BLaER1 treated with 17β-estradiol and CSF1 and Interleukin-3, amounts not matched to agents 10 nM and 100 nM (cell line): Measurements from ENCODE around the gene FBL.

Source experiments
- H3K27ac ChIP-seq, 11 experiments: shearing (Covaris generic); formaldehyde crosslinking; 2 replicates each; pipeline ENCODE4 v1.8.1; 2022
- H3K27me3 ChIP-seq, 11 experiments: shearing (Covaris generic); formaldehyde crosslinking; 2 replicates each; pipeline ENCODE4 v1.8.1; 2022
- H3K36me3 ChIP-seq, 11 experiments: shearing (Covaris generic); formaldehyde crosslinking; 2 replicates each; pipeline ENCODE4 v1.8.1; 2022
- H3K4me1 ChIP-seq, 10 experiments: shearing (Covaris generic); formaldehyde crosslinking; 2 replicates each; pipeline ENCODE4 v1.8.1; 2022
- H3K4me2 ChIP-seq, 11 experiments: shearing (Covaris generic); formaldehyde crosslinking; 2 replicates each; pipeline ENCODE4 v1.8.1; 2022
- H3K4me3 ChIP-seq, 10 experiments: shearing (Covaris generic); formaldehyde crosslinking; 2 replicates each; pipeline ENCODE4 v1.8.1; 2022
- H3K9ac ChIP-seq, 11 experiments: shearing (Covaris generic); formaldehyde crosslinking; 2 replicates each; pipeline ENCODE4 v1.8.1; 2022
- H3K9me3 ChIP-seq, 11 experiments: shearing (Covaris generic); formaldehyde crosslinking; replicated peaks in 1 of 11; 2 replicates each; pipeline ENCODE4 v1.8.1; 2022
- H4K20me1 ChIP-seq, 11 experiments: shearing (Covaris generic); formaldehyde crosslinking; 2 replicates each; pipeline ENCODE4 v1.8.1; 2022
- Cebpa-rat ChIP-seq, 11 experiments: shearing (Covaris generic); IDR thresholded peaks; 2 replicates each; pipeline ENCODE4 v1.8.1; 2022

The FBL gene

GRCh38 chr19:39834287-39834841 lies 11.8 kb downstream of the FBL start:
- Histone ChIP-seq H3K9ac (peak overlapping the region in 7 of 11 experiments; percentile 73 to 84 (median 77); a peak in 7 of 22 replicates), H4K20me1 (peaks cover 0 to 99% (median 88%) of the 10 kb centered on the region in 11 experiments; a peak in 18 of 22 replicates), H3K4me3 (peak overlapping the region in 9 of 10 experiments; percentile 61 to 78 (median 66); a peak in 11 of 20 replicates), H3K9me3 (no peaks in the 10 kb centered on the region), H3K27me3 (peaks cover 0 to 7% (median 0%) of the 10 kb centered on the region in 11 experiments; a peak in 3 of 22 replicates), H3K4me2 (peak overlapping the region; percentile 83 to 96 (median 91)), H3K4me1 (peaks cover 14 to 40% (median 36%) of the 10 kb centered on the region in 10 experiments), H3K27ac (peak overlapping the region in 2 of 11 experiments; percentile 85 to 91; a peak in 4 of 22 replicates), H3K36me3 (peaks cover 77 to 82% (median 80%) of the 10 kb centered on the region in 11 experiments)
- TF ChIP-seq Cebpa-rat (IDR thresholded peaks at IDR 0.05): no peak

- Histone ChIP-seq H3K27me3 (peaks cover 0 to 7% (median 0%) of the 10 kb centered on the region in 11 experiments; a peak in 3 of 22 replicates), H3K9ac (peak within 1 kb of the TSS; percentile 70 to 84 (median 78)), H3K36me3 (peaks cover 72 to 81% (median 77%) of the 10 kb centered on the region in 11 experiments), H3K4me2 (peak within 1 kb of the TSS; percentile 83 to 96 (median 91)), H3K9me3 (no peaks in the 10 kb centered on the region), H3K4me1 (peaks cover 21 to 47% (median 41%) of the 10 kb centered on the region in 10 experiments), H3K27ac (peak within 1 kb of the TSS; percentile 69 to 91 (median 77)), H4K20me1 (peaks cover 0 to 98% (median 88%) of the 10 kb centered on the region in 11 experiments; a peak in 18 of 22 replicates), H3K4me3 (peak within 1 kb of the TSS; percentile 61 to 78 (median 65))
- no peak for TF ChIP-seq Cebpa-rat (IDR thresholded peaks at IDR 0.05)
Observed at GRCh38 chr19:39833464-39834286, 12.5 kb downstream of the FBL start, which contains the start of gene DYRK1B. Gene DYRK1B (minus strand): TSS chr19:39834162. CDS start chr19:39831867, 2,295 bp downstream.

GRCh38 chr19:39833160-39833463 lies 13.1 kb downstream of the FBL start:
- peaks cover 26 to 53% (median 44%) of the 10 kb centered on the region in 10 experiments for H3K4me1 ChIP-seq
- peaks cover 68 to 81% (median 75%) of the 10 kb centered on the region in 11 experiments for H3K36me3 ChIP-seq
- H3K27me3 ChIP-seq: peaks cover 0 to 7% (median 0%) of the 10 kb centered on the region in 11 experiments; a peak in 3 of 22 replicates
- H4K20me1 ChIP-seq: peaks cover 0 to 98% (median 87%) of the 10 kb centered on the region in 11 experiments; a peak in 18 of 22 replicates
- TF ChIP-seq Cebpa-rat (IDR thresholded peaks at IDR 0.05): no peak
- peak overlapping the region; percentile 61 to 78 (median 65) for H3K4me3 ChIP-seq
- H3K9me3 ChIP-seq: no peaks in the 10 kb centered on the region
- peak overlapping the region; percentile 34 to 91 (median 77); a peak in 18 of 22 replicates for H3K27ac ChIP-seq
- H3K9ac ChIP-seq: peak overlapping the region; percentile 70 to 84 (median 78)
- H3K4me2 ChIP-seq: peak overlapping the region; percentile 83 to 96 (median 91)

- TF ChIP-seq Cebpa-rat (IDR thresholded peaks at IDR 0.05): no peak
- Histone ChIP-seq H3K9me3 (no peaks in the 10 kb centered on the region), H4K20me1 (peaks cover 0 to 98% (median 83%) of the 10 kb centered on the region in 11 experiments; a peak in 18 of 22 replicates), H3K27ac (peak overlapping the region in 8 of 11 experiments; percentile 71 to 91 (median 80); a peak in 12 of 22 replicates), H3K4me3 (peak overlapping the region; percentile 61 to 78 (median 65)), H3K36me3 (peaks cover 67 to 81% (median 75%) of the 10 kb centered on the region in 11 experiments), H3K27me3 (peaks cover 0 to 7% (median 0%) of the 10 kb centered on the region in 11 experiments; a peak in 3 of 22 replicates), H3K9ac (peak overlapping the region; percentile 70 to 84 (median 78); a peak in 21 of 22 replicates), H3K4me1 (peaks cover 27 to 54% (median 45%) of the 10 kb centered on the region in 10 experiments), H3K4me2 (peak overlapping the region; percentile 83 to 96 (median 91))
Observed at GRCh38 chr19:39832341-39833083, 13.7 kb downstream of the FBL start.

- peaks cover 0 to 93% (median 75%) of the 10 kb centered on the region in 11 experiments; a peak in 18 of 22 replicates for H4K20me1 ChIP-seq
- peaks cover 64 to 79% (median 73%) of the 10 kb centered on the region in 11 experiments for H3K36me3 ChIP-seq
- no peak for TF ChIP-seq Cebpa-rat (IDR thresholded peaks at IDR 0.05)
- H3K9me3 ChIP-seq: no peaks in the 10 kb centered on the region
- H3K4me3 ChIP-seq: no peak overlapping the region; a peak in 1 of 20 replicates
- peak overlapping the region; percentile 83 to 96 (median 91); a peak in 20 of 22 replicates for H3K4me2 ChIP-seq
- H3K4me1 ChIP-seq: peaks cover 27 to 54% (median 45%) of the 10 kb centered on the region in 10 experiments
- 0 out of 22 replicates have a peak overlapping the region, but pooled peaks of 1 of the 11 experiments have one; percentile 82 for H3K9ac ChIP-seq
- peaks cover 0 to 7% (median 0%) of the 10 kb centered on the region in 11 experiments; a peak in 3 of 22 replicates for H3K27me3 ChIP-seq
- no peak overlapping the region for H3K27ac ChIP-seq
Observed at GRCh38 chr19:39831679-39832078, 14.5 kb downstream of the FBL start.

GRCh38 chr19:39830847-39831246 lies 15.3 kb downstream of the FBL start:
- H3K27me3 ChIP-seq: peaks cover 0 to 7% (median 0%) of the 10 kb centered on the region in 11 experiments; a peak in 3 of 22 replicates
- TF ChIP-seq Cebpa-rat (IDR thresholded peaks at IDR 0.05): no peak
- H3K4me3 ChIP-seq: no peak overlapping the region
- no peak overlapping the region for H3K27ac ChIP-seq
- H3K4me1 ChIP-seq: peaks cover 27 to 54% (median 45%) of the 10 kb centered on the region in 10 experiments
- H3K36me3 ChIP-seq: peaks cover 63 to 79% (median 73%) of the 10 kb centered on the region in 11 experiments
- peak overlapping the region in 1 of 11 experiments; percentile 85; a peak in 1 of 22 replicates for H3K4me2 ChIP-seq
- H4K20me1 ChIP-seq: peaks cover 0 to 88% (median 69%) of the 10 kb centered on the region in 11 experiments; a peak in 18 of 22 replicates
- no peaks in the 10 kb centered on the region for H3K9me3 ChIP-seq
- no peak overlapping the region for H3K9ac ChIP-seq

- Histone ChIP-seq H3K9me3 (no peaks in the 10 kb centered on the region), H3K9ac (no peak overlapping the region), H3K27ac (no peak overlapping the region), H3K27me3 (peaks cover 0 to 7% (median 0%) of the 10 kb centered on the region in 11 experiments; a peak in 3 of 22 replicates), H4K20me1 (peaks cover 0 to 88% (median 67%) of the 10 kb centered on the region in 11 experiments; a peak in 18 of 22 replicates), H3K36me3 (peaks cover 63 to 79% (median 73%) of the 10 kb centered on the region in 11 experiments), H3K4me2 (no peak overlapping the region), H3K4me1 (peaks cover 27 to 54% (median 45%) of the 10 kb centered on the region in 10 experiments), H3K4me3 (no peak overlapping the region)
- no peak for TF ChIP-seq Cebpa-rat (IDR thresholded peaks at IDR 0.05)
Observed at GRCh38 chr19:39830406-39830805, 15.8 kb downstream of the FBL start.
